ENCODE data around the gene RNH1. TPM values are rescaled to one million over a fixed set of nuclear protein-coding genes. Genes with fewer than 3 reads are reported as not detected.
A peak's percentile ranks its signal among the peaks of the same experiment; 100 is the strongest.

Gene RNH1
- total RNA-seq, 1 donor from 2014 or later = 142 TPM

GRCh38 chr11:514606-515005 is 7.6 kb upstream of the RNH1 start:
- no peak overlapping the region for H3K4me3 ChIP-seq
- H3K27me3 ChIP-seq (ENCODE audit: low read depth) = no peaks in the 10 kb centered on the region
- TF ChIP-seq CTCF (IDR thresholded peaks at IDR 0.05; ENCODE audit: borderline replicate concordance) = no peak
- no peak for DNase-seq
- peaks cover 11% of the 10 kb centered on the region for H3K4me1 ChIP-seq
- intact Hi-C loops (cut with micrococcal nuclease) = no loop called here
- H3K9me3 ChIP-seq (replicated peaks) = peaks cover 9% of the 10 kb centered on the region
- H3K27ac ChIP-seq (replicated peaks) = no peak overlapping the region
- peaks cover 34% of the 10 kb centered on the region for H3K36me3 ChIP-seq

- intact Hi-C loops (cut with micrococcal nuclease) = no loop called here
- no peak for TF ChIP-seq CTCF (IDR thresholded peaks at IDR 0.05; ENCODE audit: borderline replicate concordance)
- peaks cover 49% of the 10 kb centered on the region for H3K36me3 ChIP-seq
- no peaks in the 10 kb centered on the region for H3K27me3 ChIP-seq (ENCODE audit: low read depth)
- no peak overlapping the region for H3K27ac ChIP-seq (replicated peaks)
- H3K4me3 ChIP-seq = no peak overlapping the region
- H3K9me3 ChIP-seq (replicated peaks) = peaks cover 9% of the 10 kb centered on the region
- DNase-seq = no peak
- peaks cover 6% of the 10 kb centered on the region for H3K4me1 ChIP-seq
Observed at GRCh38 chr11:512761-513595, 5.9 kb upstream of the RNH1 start.

GRCh38 chr11:508956-509355 is 1.9 kb upstream of the RNH1 start:
- no peak overlapping the region for H3K27ac ChIP-seq (replicated peaks)
- H3K9me3 ChIP-seq (replicated peaks) = no peaks in the 10 kb centered on the region
- intact Hi-C loops (cut with micrococcal nuclease) = no loop called here
- H3K4me3 ChIP-seq = no peak overlapping the region
- peaks cover 45% of the 10 kb centered on the region for H3K36me3 ChIP-seq
- no peak for TF ChIP-seq CTCF (IDR thresholded peaks at IDR 0.05; ENCODE audit: borderline replicate concordance)
- no peaks in the 10 kb centered on the region for H3K27me3 ChIP-seq (ENCODE audit: low read depth)
- H3K4me1 ChIP-seq = peaks cover 37% of the 10 kb centered on the region
- DNase-seq = no peak

- intact Hi-C loops (cut with micrococcal nuclease) = no loop called here
- no peaks in the 10 kb centered on the region for H3K27me3 ChIP-seq (ENCODE audit: low read depth)
- no peak for TF ChIP-seq CTCF (IDR thresholded peaks at IDR 0.05; ENCODE audit: borderline replicate concordance)
- peaks cover 38% of the 10 kb centered on the region for H3K36me3 ChIP-seq
- DNase-seq = no peak
- H3K4me3 ChIP-seq = peak overlapping the region; percentile 86
- H3K4me1 ChIP-seq = peaks cover 48% of the 10 kb centered on the region
- peak overlapping the region; percentile 99 for H3K27ac ChIP-seq (replicated peaks)
- H3K9me3 ChIP-seq (replicated peaks) = no peaks in the 10 kb centered on the region
Observed at GRCh38 chr11:507727-508515, 879 bp upstream of the RNH1 start.

- Histone ChIP-seq H3K36me3 (peaks cover 35% of the 10 kb centered on the region), H3K9me3 (replicated peaks) (no peaks in the 10 kb centered on the region), H3K4me1 (peaks cover 63% of the 10 kb centered on the region), H3K27ac (replicated peaks) (peak overlapping the region; percentile 99), H3K27me3 (ENCODE audit: low read depth) (no peaks in the 10 kb centered on the region), H3K4me3 (peak overlapping the region; percentile 86)
- DNase-seq = peak; percentile 98
- peak; percentile 22 for TF ChIP-seq CTCF (IDR thresholded peaks at IDR 0.05; ENCODE audit: borderline replicate concordance)
- intact Hi-C loops (cut with micrococcal nuclease) = no loop called here
Observed at GRCh38 chr11:506238-506994, 626 bp downstream of the RNH1 start.
